HCT116 (cell line): ENCODE measurements around the gene PRICKLE2. TPM values are rescaled to one million over a fixed set of nuclear protein-coding genes. Genes with fewer than 3 reads are reported as not detected.

ENCODE experiments used
- ATAC-seq: fragments of 200-7000 bp; cut with Tn5 transposase; 2 replicates; pipeline ENCODE4 v1.9.1; 2020; ENCODE audit warnings: mild to moderate bottlenecking, moderate library complexity
- BruUV-seq: library from RNA; stranded (reverse); fragments of 400-500 nt; replicated peaks from 2 replicates; lab custom pipeline; 2021; lab: Mats Ljungman, UMichigan
- CTCF ChIA-PET: fragments of 300-600 bp; sonication (Branson Sonifier 250); formaldehyde crosslinking; loops from one replicate; lab custom pipeline; 2021; ENCODE audit warnings: antibody characterized with exemption; lab: Charles Lee
- POLR2A ChIA-PET: fragments of 300-600, 350-600 bp; sonication (Branson Sonifier 250); formaldehyde crosslinking; loops from one replicate; lab custom pipeline; 2021; ENCODE audit warnings: antibody characterized with exemption; lab: Charles Lee
- RAD21 ChIA-PET, 2 experiments: fragments of 300-600 bp; sonication (Branson Sonifier 250); formaldehyde crosslinking; loops; one replicate each; lab custom pipeline; 2023; ENCODE audit warnings: low total read pairs in 2 of 2; ENCODE audit not compliant: uncharacterized antibody in 2 of 2, unreplicated experiment in 2 of 2, low non-redundant PET in 1 of 2; lab: Charles Lee
- DNase-seq: peaks from one replicate; pipeline ENCODE4 v3.0.0-alpha.2; 2010; ENCODE audit warnings: low read depth, low spot score
- H2AFZ ChIP-seq: fragments of 200-600 bp; shearing (Covaris generic), sonication (generic); 2 replicates; pipeline ENCODE4 v1.6.1; 2017; ENCODE audit warnings: low read depth, mixed run types, mixed read lengths, antibody characterized with exemption, low read length; ENCODE audit not compliant: poor library complexity, severe bottlenecking
- H3K27ac ChIP-seq: 2 replicates; pipeline ENCODE4 v1.5.1; 2012; ENCODE audit warnings: low read depth, low read length
- H3K27me3 ChIP-seq: fragments of 200-600 bp; sonication (generic); 2 replicates; pipeline ENCODE4 v1.6.1; 2016; ENCODE audit warnings: mixed run types, low read length, mixed read lengths; ENCODE audit not compliant: insufficient read depth
- H3K36me3 ChIP-seq, 2 experiments: fragments of 200-500 bp in 1 of 2; fragments of 200-600 bp in 1 of 2; sonication (Bioruptor generic) in 1 of 2; sonication (generic) in 1 of 2; 2 replicates each; pipeline versions ENCODE4 v1.5.1 to v1.6.1; 2014 to 2016; ENCODE audit warnings: low read length in 2 of 2, inconsistent platforms in 1 of 2, mixed read lengths in 1 of 2, mixed run types in 1 of 2; ENCODE audit not compliant: insufficient read depth in 2 of 2, control insufficient read depth in 1 of 2
- H3K4me1 ChIP-seq, 2 experiments: fragments of 200-600 bp in 1 of 2; sonication (generic) in 1 of 2; 2 replicates each; pipeline versions ENCODE4 v1.5.1 to v1.6.1; 2012 to 2017; ENCODE audit warnings: low read length in 2 of 2, inconsistent platforms in 1 of 2, mild to moderate bottlenecking in 1 of 2, mixed read lengths in 1 of 2, mixed run types in 1 of 2, moderate library complexity in 1 of 2; ENCODE audit not compliant: insufficient read depth in 2 of 2, control insufficient read depth in 1 of 2
- H3K4me2 ChIP-seq: fragments of 200-600 bp; sonication (generic); 2 replicates; pipeline ENCODE4 v1.6.1; 2017; ENCODE audit warnings: mixed run types, low read length, mixed read lengths
- H3K4me3 ChIP-seq, 2 experiments: fragments of 200-600 bp in 1 of 2; sonication (generic) in 1 of 2; replicated peaks in 1 of 2; 2 replicates each; pipeline ENCODE4 v1.5.1; 2011 to 2016; ENCODE audit warnings: low read length in 2 of 2, control low read depth in 1 of 2, low read depth in 1 of 2, mild to moderate bottlenecking in 1 of 2, mixed read lengths in 1 of 2, mixed run types in 1 of 2
- H3K79me2 ChIP-seq: fragments of 200-600 bp; sonication (generic); 2 replicates; pipeline ENCODE4 v1.6.1; 2017; ENCODE audit warnings: mild to moderate bottlenecking, mixed run types, low read length, moderate library complexity, mixed read lengths; ENCODE audit not compliant: insufficient read depth
- H3K9ac ChIP-seq: fragments of 200-600 bp; sonication (generic); 2 replicates; pipeline ENCODE4 v1.6.1; 2016; ENCODE audit warnings: low read length, mixed read lengths
- H3K9me2 ChIP-seq: fragments of 200-600 bp; sonication (generic), shearing (Covaris generic); 2 replicates; pipeline ENCODE4 v1.6.1; 2017; ENCODE audit warnings: mixed run types, mild to moderate bottlenecking, moderate library complexity; ENCODE audit not compliant: insufficient read depth
- H3K9me3 ChIP-seq, 2 experiments: fragments of 200-500 bp in 1 of 2; fragments of 200-600 bp in 1 of 2; sonication (Bioruptor generic) in 1 of 2; sonication (generic) in 1 of 2; 2 replicates each; pipeline ENCODE4 v1.6.1; 2014 to 2017; ENCODE audit warnings: low read length in 2 of 2, mixed read lengths in 2 of 2, inconsistent platforms in 1 of 2, low read depth in 1 of 2, mild to moderate bottlenecking in 1 of 2, mixed run types in 1 of 2, moderate library complexity in 1 of 2; ENCODE audit not compliant: control insufficient read depth in 1 of 2, insufficient read depth in 1 of 2
- H4K20me1 ChIP-seq: fragments of 200-600 bp; sonication (generic), shearing (Covaris generic); 2 replicates; pipeline ENCODE4 v1.6.1; 2017; ENCODE audit warnings: mixed run types, mild to moderate bottlenecking, moderate library complexity; ENCODE audit not compliant: insufficient read depth
- CBX3 ChIP-seq: IDR thresholded peaks from 2 replicates; pipeline ENCODE4 v1.6.1; 2012; ENCODE audit warnings: low read depth
- CEBPB ChIP-seq: IDR thresholded peaks from 2 replicates; pipeline ENCODE4 v1.6.1; 2012; ENCODE audit warnings: low read depth
- CTCF ChIP-seq, 3 experiments: fragments of 200-600 bp in 1 of 3; sonication (generic) in 1 of 3; IDR thresholded peaks in 2 of 3; conservative IDR thresholded peaks in 1 of 3; 2 replicates each; pipeline ENCODE4 v1.5.1; 2012 to 2017; ENCODE audit warnings: low read depth in 2 of 3, low read length in 2 of 3, antibody characterized with exemption in 1 of 3, borderline replicate concordance in 1 of 3, control low read depth in 1 of 3, mild to moderate bottlenecking in 1 of 3, mixed read lengths in 1 of 3, mixed run types in 1 of 3, moderate library complexity in 1 of 3; ENCODE audit not compliant: insufficient read depth in 1 of 3
- EGR1 ChIP-seq: IDR thresholded peaks from 2 replicates; pipeline ENCODE4 v1.6.1; 2012; ENCODE audit warnings: low read depth
- EZH2 ChIP-seq: fragments of 200-600 bp; sonication (generic); IDR thresholded peaks from 2 replicates; pipeline ENCODE4 v1.6.1; 2017; ENCODE audit warnings: antibody characterized with exemption, mixed run types
- EZH2phosphoT487 ChIP-seq: fragments of 200-600 bp; IDR thresholded peaks from 2 replicates; pipeline ENCODE4 v1.6.1; 2018; ENCODE audit warnings: antibody characterized with exemption, borderline replicate concordance
- FOSL1 ChIP-seq: IDR thresholded peaks from 2 replicates; pipeline ENCODE4 v1.6.1; 2012; ENCODE audit warnings: low read depth
- JUND ChIP-seq: IDR thresholded peaks from 2 replicates; pipeline ENCODE4 v1.6.1; 2012
- POLR2A ChIP-seq: IDR thresholded peaks from 2 replicates; pipeline ENCODE4 v1.7.0; 2011; ENCODE audit warnings: borderline replicate concordance; ENCODE audit not compliant: insufficient read depth, insufficient read length; ENCODE audit errors: extremely low read depth
- POLR2AphosphoS5 ChIP-seq: IDR thresholded peaks from 2 replicates; pipeline ENCODE4 v1.6.1; 2011; ENCODE audit warnings: mild to moderate bottlenecking, low read depth, low read length, moderate library complexity
- REST ChIP-seq: IDR thresholded peaks from 2 replicates; pipeline ENCODE4 v1.6.1; 2012; ENCODE audit warnings: low read depth
- SP1 ChIP-seq: IDR thresholded peaks from 2 replicates; pipeline ENCODE4 v1.6.1; 2012; ENCODE audit warnings: low read depth
- TCF7L2 ChIP-seq: IDR thresholded peaks from 2 replicates; pipeline ENCODE4 v1.7.0; 2011; ENCODE audit warnings: borderline replicate concordance, inconsistent platforms; ENCODE audit not compliant: insufficient read depth, insufficient read length; ENCODE audit errors: extremely low read depth
- ZNF274 ChIP-seq: fragments of 200-500 bp; sonication (Bioruptor generic); IDR thresholded peaks from 2 replicates; pipeline ENCODE4 v1.6.1; 2014; ENCODE audit warnings: mild to moderate bottlenecking, low read depth, low read length, inconsistent platforms
- intact Hi-C: fragments of 100-400 bp; cut with micrococcal nuclease; formaldehyde crosslinking; loops from 2 replicates; pipeline ENCODE4 v1.10.0; 2022
- total RNA-seq: library from RNA; stranded (reverse); gene quantifications from one replicate; pipeline ENCODE4 v1.2.1, GENCODE V29; 2021; ENCODE audit not compliant: unreplicated experiment
- TF ChIP-seq, protein P1 (sequence below): IDR thresholded peaks from 2 replicates; pipeline ENCODE4 v1.6.1; 2012

PRICKLE2 gene
- total RNA-seq, 1 experiment from 2014 or later, result 0.05 TPM

DNA sequence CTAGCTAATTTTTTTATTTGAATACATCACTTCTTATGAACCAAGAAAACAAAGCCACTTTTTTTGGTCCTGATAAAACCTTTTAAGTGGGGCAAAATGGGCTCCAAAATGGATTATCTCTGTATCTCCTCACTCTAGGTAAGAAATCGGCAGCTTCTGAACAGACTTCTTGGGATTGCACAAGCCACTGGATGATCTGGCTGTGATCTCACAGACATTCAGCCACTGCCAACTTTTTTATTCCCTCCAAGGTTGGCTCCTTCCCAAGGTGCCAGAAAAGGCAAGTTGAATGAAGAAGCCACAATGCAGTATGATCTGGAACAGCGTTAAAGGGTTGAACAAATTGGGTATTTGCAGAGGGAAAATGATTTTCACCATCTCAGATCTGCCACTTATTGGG lies 73.2 kb downstream of the PRICKLE2 start:
- Histone ChIP-seq H3K4me1 (no peaks in the 10 kb centered on the region), H3K4me2 (no peak overlapping the region), H2AFZ (no peak overlapping the region), H3K27me3 (peaks cover 15% of the 10 kb centered on the region), H4K20me1 (no peaks in the 10 kb centered on the region), H3K27ac (no peak overlapping the region), H3K4me3 (no peak overlapping the region), H3K9me3 (no peaks in the 10 kb centered on the region), H3K9me2 (no peaks in the 10 kb centered on the region), H3K79me2 (no peaks in the 10 kb centered on the region), H3K36me3 (no peaks in the 10 kb centered on the region), H3K9ac (no peak overlapping the region)
- no peak for ATAC-seq
- intact Hi-C loops, result no loop called here
- TF ChIP-seq EGR1 (no peak), REST (no peak), POLR2AphosphoS5 (no peak), FOSL1 (no peak), EZH2phosphoT487 (no peak), POLR2A (no peak)
- ChIA-PET POLR2A (no interaction called here), CTCF (no interaction called here), RAD21 (no interaction called here)
- DNase-seq, result no peak
- no TSS peak for BruUV-seq

DNA sequence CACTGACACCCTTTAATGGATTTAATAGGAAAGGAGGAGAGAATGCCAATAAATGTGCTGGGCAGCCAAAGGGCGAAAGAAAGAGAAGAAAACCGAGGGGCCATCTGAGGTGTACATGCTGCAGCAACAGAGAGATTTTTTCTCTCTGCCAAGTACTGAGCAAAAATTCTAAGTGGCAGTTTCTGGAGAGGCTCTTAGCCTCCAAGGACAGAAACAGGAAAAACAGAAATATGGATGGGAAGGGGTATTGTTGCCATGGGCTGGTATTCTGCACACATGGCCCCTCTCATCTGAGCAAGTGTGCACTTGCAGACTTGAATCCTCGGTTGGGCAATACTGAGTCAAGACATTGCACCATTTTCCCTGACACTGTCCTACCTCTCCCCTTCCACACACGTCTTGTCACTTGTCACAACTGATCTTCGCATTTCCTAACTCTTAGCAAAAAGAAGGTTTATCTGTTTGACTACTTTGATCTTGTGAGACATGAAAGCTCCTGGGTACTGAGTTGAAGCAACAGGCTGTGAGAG lies 73.9 kb downstream of the PRICKLE2 start:
- Histone ChIP-seq H3K79me2 (no peaks in the 10 kb centered on the region), H3K9ac (no peak overlapping the region), H3K4me3 (no peak overlapping the region), H3K27me3 (peaks cover 15% of the 10 kb centered on the region), H3K9me2 (no peaks in the 10 kb centered on the region), H2AFZ (no peak overlapping the region), H3K4me2 (no peak overlapping the region), H3K27ac (no peak overlapping the region), H3K4me1 (no peaks in the 10 kb centered on the region), H3K9me3 (no peaks in the 10 kb centered on the region), H4K20me1 (no peaks in the 10 kb centered on the region), H3K36me3 (no peaks in the 10 kb centered on the region)
- ChIA-PET RAD21 (no interaction called here), POLR2A (no interaction called here), CTCF (no interaction called here)
- BruUV-seq, result no TSS peak
- intact Hi-C loops, result no loop called here
- DNase-seq (no peak), ATAC-seq (no peak)
- TF ChIP-seq EZH2 (no peak), ZNF274 (no peak), TCF7L2 (no peak), CEBPB (no peak), EZH2phosphoT487 (no peak), POLR2AphosphoS5 (no peak), JUND (no peak), CTCF (IDR thresholded peaks at IDR 0.05 in 2 of 3, conservative IDR thresholded peaks at IDR 0.05 in 1 of 3; ENCODE audit: borderline replicate concordance in 1 of 3, insufficient read depth in 1 of 3, low read depth in 2 of 3, low read length in 2 of 3) (no peak), CBX3 (no peak), SP1 (no peak)
- TF ChIP-seq, protein P1, sequence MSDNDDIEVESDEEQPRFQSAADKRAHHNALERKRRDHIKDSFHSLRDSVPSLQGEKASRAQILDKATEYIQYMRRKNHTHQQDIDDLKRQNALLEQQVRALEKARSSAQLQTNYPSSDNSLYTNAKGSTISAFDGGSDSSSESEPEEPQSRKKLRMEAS, result no peak
